HG02588 (cell line): Measurements from ENCODE around the gene CCDC27.

ENCODE experiments used
- ATAC-seq: cut with Tn5 transposase; IDR thresholded peaks from one replicate; pipeline ENCODE4 v1.9.1; 2021; ENCODE audit warnings: mild to moderate bottlenecking, moderate library complexity; ENCODE audit not compliant: unreplicated experiment

The CCDC27 gene

DNA sequence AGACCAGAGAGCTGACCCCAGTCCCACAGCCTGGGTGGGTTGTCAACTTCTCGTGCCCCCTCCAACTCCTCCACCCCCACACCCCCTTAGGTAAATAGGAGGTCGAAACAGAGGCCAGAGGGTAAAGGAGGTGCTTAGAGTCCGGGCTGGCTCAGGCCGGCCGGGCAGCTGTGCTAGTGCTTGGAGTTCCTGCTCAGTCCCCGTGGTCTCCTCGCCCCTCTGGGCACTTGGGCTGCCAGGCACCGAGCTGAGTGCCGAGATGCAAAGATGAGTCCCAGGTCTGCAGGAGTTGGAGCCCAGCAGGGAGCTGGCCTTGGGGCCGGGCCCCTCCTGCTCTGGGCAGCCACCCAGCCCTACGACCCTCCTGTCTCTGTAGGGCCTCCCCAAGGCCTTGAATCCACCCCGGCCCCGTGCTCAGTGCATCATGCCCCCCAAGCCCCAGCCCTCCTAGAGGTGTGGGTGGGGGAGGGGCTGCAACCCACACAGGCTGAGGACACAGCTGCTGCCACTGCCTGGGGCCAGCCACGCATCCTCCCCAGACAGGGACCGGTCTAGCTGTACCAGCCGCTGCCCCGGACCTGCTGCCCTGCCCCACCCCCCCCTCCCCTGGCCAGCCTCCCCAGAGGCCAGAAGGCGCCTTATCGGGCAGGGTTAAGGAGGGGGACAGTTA, 22.2 kb downstream of the CCDC27 start:
- no peak for ATAC-seq

DNA sequence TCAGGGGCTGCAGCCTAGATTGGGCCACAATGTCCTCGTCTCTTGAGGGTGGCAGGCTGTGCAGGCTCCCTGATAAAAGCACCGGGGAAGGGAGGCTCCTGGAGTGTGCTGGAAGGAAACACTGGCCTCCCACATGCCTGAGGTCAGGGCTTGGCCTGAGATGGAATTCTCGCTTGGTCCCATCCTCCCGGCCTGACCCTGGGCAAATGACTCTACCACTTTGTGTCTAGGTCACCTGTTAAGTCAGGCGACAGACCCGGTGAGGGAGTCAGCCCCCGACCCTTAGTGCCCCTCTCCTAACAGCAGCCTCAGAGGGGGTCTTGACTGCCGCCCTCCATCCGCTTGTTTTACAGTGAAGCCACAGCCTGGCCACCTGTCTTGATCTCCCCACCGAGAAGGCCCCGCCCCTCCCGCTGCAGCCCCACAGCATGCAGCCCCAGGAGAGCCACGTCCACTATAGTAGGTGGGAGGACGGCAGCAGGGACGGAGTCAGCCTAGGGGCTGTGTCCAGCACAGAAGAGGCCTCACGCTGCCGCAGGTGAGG, 22.8 kb downstream of the CCDC27 start:
- no peak for ATAC-seq

- no peak for ATAC-seq
These were observed 23.4 kb downstream of the CCDC27 start for GRCh38 chr1:3775490-3776230.

GRCh38 chr1:3776231-3776961, 24.1 kb downstream of the CCDC27 start:
- no peak for ATAC-seq

GRCh38 chr1:3777078-3777547, 24.9 kb downstream of the CCDC27 start:
- no peak for ATAC-seq

DNA sequence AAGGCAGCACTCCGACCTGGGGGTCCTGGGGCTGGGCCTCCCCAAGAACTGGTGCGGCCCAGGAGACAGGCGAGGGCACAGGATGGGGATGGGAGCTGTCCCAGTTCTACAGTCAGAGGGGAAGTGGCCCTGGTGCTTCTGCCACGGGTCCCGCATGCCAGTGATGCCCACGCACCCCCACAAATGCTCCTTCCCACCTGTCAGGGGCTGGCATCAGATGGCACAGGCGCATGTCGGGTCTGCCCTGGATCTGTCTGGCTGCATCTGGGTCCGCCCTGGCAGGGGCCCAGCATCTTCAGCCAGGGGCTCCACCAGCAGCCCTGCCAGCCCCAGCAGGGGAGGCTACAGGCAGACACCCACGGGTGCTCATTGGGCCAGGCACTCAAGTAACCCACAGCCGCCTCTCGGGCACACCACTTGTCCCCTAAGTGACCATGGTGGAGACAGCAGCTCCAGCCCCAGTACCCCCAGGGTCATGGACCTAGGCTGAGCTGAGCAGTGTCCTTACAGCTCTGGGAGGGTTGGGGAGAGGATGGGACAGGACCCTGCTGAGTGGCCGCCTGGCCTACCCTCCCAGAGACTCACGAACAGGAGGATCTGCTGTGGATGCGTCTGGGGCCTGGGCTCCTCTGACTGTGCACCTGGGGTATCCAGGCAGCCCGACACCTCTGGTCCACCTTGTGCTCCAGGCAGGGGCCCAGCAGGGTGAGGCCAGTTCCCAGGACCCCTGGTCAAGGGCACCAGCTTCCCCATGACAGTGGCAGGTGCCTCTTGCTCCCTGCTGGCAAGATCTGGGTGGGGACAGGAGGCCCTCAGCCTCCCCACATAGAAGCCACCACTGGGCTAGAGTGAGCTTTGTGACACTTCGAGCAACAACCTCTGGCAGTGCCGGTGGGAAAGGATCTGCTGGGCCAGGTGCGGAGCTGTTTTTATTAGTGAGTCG, 25.7 kb downstream of the CCDC27 start:
- ATAC-seq, result no peak

DNA sequence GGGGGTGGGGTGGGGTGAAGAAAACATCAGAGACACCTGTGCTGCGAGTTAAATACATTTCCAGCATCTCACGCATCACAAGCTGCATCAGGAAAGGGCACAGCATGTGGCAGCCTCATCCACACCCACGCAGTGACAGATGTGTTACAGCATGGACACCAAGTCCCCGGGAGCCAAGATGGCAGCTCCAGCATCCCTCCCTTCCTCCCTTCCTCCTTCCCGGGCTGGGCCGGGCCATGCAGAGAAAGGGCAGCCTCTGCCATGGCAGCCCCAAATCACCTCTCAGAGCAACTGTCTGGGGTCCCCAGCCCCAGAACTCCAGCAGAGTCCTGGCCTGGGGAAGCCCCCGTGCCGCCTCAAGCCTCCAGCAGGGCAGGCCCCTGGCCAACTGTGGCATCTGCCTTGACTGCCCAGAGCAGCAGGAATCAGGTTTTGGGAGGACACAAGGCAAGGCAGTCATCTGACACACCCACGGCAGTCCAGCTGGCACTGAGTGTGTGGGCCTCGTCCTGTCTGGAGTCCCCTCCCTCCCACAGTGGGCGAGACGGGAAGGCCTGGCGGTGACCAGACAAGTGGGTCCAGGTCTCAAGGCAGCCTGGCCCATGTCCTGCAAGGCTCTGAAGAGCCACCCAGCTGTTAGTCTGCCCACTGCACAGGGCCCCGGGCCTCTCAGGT, 26.5 kb downstream of the CCDC27 start:
- ATAC-seq, result no peak

DNA sequence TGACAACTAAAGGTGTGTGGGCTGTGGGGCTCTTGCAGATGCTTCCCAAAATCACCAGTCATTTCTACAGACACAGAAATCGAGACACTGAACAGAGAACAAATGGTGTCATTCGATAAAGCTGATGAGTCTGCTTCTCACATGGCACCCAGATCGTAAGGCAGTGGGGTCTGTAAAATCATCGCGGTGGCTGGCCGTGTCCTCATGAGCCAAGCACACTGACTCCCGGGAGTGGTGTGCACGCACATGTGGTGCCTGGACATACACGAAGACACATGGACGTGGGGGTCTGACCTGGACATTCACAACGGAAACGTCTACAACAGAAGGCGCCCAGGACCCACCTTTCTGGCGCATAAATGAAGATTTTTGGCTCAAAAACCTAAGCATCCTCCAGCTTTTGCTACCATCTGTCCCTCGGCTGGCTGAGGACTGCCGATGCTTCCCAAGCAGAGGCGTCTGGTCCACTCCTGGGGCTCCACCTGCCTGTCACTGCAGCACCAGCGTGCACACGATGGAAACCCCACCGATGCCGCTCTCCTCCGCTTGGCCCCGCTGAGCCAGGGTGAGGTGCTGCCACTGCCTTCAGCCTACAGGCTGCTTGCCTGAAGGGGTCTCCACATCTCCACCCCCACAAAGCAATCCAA, 27.1 kb downstream of the CCDC27 start:
- no peak for ATAC-seq

DNA sequence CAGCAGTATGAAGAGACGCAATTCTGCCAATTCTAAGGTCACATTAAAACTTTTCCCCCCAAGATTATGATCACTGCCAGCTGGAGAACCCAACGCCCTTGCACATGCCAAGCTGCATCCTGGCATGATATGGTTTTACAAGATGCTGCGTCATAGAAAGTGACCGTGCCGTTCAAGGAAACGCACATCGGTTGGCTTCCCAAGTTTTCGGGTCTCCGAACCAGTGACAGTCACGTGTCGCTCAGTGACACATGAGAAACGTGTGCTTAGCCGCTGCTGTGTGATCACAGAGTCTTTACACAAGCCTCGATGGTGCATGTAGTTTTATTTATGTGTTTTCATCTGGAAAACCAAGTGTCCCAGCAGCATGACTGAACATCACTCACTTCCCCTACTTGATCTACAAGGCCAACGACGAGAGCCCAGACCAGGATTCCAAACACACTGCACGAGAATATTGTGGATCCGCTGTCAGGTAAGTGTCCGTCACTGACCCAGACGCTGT, 27.7 kb downstream of the CCDC27 start:
- ATAC-seq, result no peak

DNA sequence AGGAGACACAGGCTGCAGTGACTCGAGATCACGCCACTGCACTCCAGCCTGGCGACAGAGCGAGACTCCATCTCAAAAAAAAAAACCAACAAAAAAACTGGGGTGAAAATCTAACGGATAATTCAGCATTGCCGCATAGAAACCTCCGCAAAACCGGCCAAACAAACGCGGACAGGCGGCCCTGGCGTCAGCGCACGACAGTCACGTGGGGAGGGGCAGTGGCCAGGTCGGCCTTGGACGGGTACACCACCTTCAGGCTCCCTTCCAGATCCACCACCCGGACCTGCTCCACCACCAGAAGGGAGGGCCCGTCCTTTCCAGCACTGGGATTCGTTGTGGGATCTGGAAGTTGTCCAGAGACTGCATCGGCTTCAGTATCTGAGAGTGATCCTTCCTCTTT, 28.7 kb downstream of the CCDC27 start:
- no peak for ATAC-seq

- no peak for ATAC-seq
These were observed 31.6 kb downstream of the CCDC27 start for GRCh38 chr1:3783651-3784474.

- ATAC-seq, result no peak
These were observed 32.8 kb downstream of the CCDC27 start for GRCh38 chr1:3785045-3785444.

DNA sequence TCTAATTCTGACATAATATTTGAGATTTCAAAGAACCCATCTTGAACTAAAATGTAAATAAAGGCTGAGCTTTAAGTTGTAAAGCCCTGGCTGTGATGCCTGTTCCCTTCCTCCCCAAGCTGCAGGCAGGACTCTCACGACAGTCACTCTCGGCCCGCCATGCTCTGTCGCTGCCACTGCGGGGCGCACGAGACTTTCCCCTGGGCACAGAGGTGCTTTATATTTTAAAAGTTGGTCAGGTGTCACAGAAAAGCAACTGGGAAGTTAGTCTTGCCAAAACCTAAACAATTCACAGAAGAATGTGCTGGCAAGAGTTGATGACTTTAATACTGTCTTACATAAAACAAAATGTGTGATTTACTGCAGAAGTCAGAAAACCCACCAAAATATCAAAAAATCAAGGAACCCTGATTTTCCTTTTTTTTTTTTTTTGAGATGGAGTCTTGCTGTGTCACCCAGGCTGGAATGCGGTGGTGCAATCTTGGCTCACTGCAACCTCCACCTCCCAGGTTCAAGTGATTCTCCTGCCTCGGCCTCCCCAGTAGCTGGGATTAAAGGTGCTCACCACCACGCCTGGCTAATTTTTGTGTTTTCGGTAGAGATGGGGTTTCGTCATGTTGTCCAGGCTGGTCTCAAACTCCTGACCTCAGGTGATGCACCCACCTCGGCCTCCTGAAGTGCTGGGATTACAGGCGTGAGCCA, 33.4 kb downstream of the CCDC27 start:
- no peak for ATAC-seq

GRCh38 chr1:3786468-3787348, 34.5 kb downstream of the CCDC27 start:
- no peak for ATAC-seq

- ATAC-seq, result no peak
These were observed 35.1 kb downstream of the CCDC27 start for GRCh38 chr1:3787349-3787715.

GRCh38 chr1:3787745-3788605, 35.7 kb downstream of the CCDC27 start:
- no peak for ATAC-seq
